ENCODE data around the gene ARHGEF3. TPM values are rescaled to one million over a fixed set of nuclear protein-coding genes. Genes with fewer than 3 reads are reported as not detected.

The ARHGEF3 gene, protein sequence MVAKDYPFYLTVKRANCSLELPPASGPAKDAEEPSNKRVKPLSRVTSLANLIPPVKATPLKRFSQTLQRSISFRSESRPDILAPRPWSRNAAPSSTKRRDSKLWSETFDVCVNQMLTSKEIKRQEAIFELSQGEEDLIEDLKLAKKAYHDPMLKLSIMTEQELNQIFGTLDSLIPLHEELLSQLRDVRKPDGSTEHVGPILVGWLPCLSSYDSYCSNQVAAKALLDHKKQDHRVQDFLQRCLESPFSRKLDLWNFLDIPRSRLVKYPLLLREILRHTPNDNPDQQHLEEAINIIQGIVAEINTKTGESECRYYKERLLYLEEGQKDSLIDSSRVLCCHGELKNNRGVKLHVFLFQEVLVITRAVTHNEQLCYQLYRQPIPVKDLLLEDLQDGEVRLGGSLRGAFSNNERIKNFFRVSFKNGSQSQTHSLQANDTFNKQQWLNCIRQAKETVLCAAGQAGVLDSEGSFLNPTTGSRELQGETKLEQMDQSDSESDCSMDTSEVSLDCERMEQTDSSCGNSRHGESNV
- 10 to 100 TPM; 81.2 to 88.2 TPM for total RNA-seq

DNA sequence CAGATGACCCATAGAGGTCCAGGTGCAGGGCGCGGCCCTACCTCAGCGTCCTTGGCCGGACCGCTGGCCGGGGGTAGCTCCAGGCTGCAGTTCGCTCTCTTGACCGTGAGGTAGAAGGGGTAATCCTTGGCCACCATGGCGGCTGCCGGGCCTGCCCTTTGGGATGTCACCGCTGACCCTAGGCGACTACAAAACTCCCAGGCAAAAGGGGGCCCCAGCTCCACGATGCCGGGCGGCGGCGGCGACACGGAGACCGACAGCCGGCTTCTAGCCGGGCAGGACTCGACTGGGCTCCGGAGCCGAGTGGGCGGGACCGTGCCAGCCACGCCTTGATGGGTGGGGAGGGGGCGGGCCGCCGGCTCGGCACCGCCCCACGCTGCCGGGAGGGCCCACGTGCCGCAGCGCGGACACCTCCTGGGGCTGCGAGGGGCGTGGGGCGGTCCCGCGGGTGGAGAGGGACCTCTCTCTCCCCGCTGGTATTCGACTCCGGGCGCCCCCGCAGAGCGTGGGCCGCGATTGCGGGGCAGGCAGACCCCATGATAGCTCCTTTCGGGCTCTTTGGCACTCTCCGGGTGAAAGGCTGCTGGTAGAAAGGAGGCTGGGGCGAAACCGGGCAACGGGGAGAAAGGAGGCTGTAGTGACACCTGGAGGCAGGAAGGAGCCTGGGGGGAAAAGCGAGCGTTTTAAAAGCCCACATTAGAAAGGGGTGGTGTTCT lies at the start of gene ARHGEF3:
TSS of gene ARHGEF3 (minus strand) at position 288 of the 716 bp plus-strand sequence. CDS start at position 137, 151 bp downstream.
- H3K4me1 Mint-ChIP-seq = peaks cover 34% of the 10 kb centered on the region
- peak; percentile 87 for DNase-seq
- H3K27me3 Mint-ChIP-seq = no peaks in the 10 kb centered on the region
- H3K27ac Mint-ChIP-seq = peak within 1 kb of the TSS; percentile 91
- peak within 1 kb of the TSS; percentile 92 for H3K4me3 Mint-ChIP-seq
- peaks cover 27% of the 10 kb centered on the region for H3K36me3 Mint-ChIP-seq
- no peaks in the 10 kb centered on the region for H3K9me3 Mint-ChIP-seq

GRCh38 chr3:56849698-56850097 lies 47.9 kb upstream of the ARHGEF3 start:
- DNase-seq = no peak
- H3K9me3 Mint-ChIP-seq = peaks cover 7% of the 10 kb centered on the region
- H3K27me3 Mint-ChIP-seq = no peaks in the 10 kb centered on the region
- peaks cover 22% of the 10 kb centered on the region for H3K36me3 Mint-ChIP-seq
- no peak overlapping the region for H3K27ac Mint-ChIP-seq
- no peak overlapping the region for H3K4me3 Mint-ChIP-seq
- peaks cover 26% of the 10 kb centered on the region for H3K4me1 Mint-ChIP-seq

GRCh38 chr3:56845505-56845904 lies 43.8 kb upstream of the ARHGEF3 start:
- H3K9me3 Mint-ChIP-seq = peaks cover 5% of the 10 kb centered on the region
- H3K27ac Mint-ChIP-seq = no peak overlapping the region
- no peak overlapping the region for H3K4me3 Mint-ChIP-seq
- H3K27me3 Mint-ChIP-seq = no peaks in the 10 kb centered on the region
- peaks cover 21% of the 10 kb centered on the region for H3K36me3 Mint-ChIP-seq
- peaks cover 17% of the 10 kb centered on the region for H3K4me1 Mint-ChIP-seq
- no peak for DNase-seq

- Mint-ChIP-seq H3K4me1 (peaks cover 22% of the 10 kb centered on the region), H3K36me3 (peaks cover 25% of the 10 kb centered on the region), H3K9me3 (peaks cover 5% of the 10 kb centered on the region), H3K27me3 (no peaks in the 10 kb centered on the region), H3K4me3 (no peak overlapping the region), H3K27ac (no peak overlapping the region)
- no peak for DNase-seq
Observed at GRCh38 chr3:56844536-56844935, 42.8 kb upstream of the ARHGEF3 start.

DNA sequence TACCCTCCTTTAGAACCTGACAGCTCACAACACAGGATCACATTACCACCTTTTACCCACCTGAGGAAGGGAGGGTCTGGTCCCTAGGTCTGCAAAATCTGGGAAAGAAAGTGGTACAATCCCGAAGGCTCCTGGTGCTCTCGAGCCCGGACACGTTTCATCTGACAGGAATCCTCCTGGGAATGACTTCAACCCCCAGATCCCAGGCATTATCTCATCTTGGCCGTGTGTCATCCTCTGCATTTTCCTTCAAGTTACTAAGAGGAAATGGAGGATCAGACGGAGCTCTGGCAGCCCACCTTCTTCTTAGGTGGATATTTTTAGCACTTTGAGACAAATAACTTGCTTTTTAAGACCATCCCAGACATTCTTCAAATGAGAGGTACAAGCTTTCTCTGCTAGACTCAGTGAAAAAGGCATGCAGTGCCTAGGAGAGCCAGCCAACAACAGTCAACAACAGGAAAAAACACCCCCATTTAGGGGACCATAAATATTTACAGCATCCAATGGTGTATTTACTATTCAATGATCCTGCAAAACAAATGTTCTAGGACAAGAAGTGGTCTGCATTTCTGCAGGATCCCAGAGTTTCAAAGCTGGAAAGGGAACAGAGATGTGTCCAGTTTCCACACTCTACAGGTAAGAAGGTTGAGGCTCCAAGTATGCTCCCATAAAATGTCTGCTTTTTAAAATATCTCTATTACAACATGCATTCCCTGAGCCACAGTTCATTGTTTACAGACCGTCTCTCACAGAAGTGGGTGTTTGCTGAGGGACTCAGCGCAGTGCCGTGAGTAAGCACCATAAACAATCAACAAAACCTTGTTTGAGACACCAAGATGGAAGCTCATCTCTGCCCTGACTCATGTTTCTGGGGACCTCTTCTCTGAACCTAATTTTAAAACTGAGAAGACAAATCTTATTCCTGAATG lies 38.3 kb upstream of the ARHGEF3 start:
- H3K27ac Mint-ChIP-seq = no peak overlapping the region
- no peaks in the 10 kb centered on the region for H3K27me3 Mint-ChIP-seq
- no peak for DNase-seq
- no peak overlapping the region for H3K4me3 Mint-ChIP-seq
- H3K4me1 Mint-ChIP-seq = peaks cover 37% of the 10 kb centered on the region
- H3K36me3 Mint-ChIP-seq = peaks cover 24% of the 10 kb centered on the region
- peaks cover 1% of the 10 kb centered on the region for H3K9me3 Mint-ChIP-seq

DNA sequence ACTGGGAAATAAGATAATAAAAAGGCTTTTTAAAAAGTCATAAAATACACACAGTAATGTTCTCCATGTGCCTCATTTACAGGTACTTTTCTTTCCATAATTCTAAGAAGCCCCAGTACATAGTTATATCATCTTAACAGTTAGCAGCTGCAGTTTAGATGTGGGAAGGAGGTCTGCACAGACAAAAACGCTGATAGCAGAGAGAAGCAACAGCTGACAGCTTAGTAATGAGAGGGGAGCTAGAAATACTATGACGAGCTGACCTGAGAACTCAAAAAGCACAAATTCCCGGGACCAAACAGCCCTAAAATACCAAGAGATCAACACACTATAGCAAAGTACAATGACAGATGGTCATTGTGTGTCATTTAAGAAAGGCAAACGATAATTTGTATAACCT lies 36.7 kb upstream of the ARHGEF3 start:
- Mint-ChIP-seq H3K4me1 (peaks cover 37% of the 10 kb centered on the region), H3K9me3 (peaks cover 1% of the 10 kb centered on the region), H3K27me3 (no peaks in the 10 kb centered on the region), H3K27ac (peak overlapping the region; percentile 22), H3K36me3 (peaks cover 18% of the 10 kb centered on the region), H3K4me3 (no peak overlapping the region)
- no peak for DNase-seq

- Mint-ChIP-seq H3K36me3 (peaks cover 17% of the 10 kb centered on the region), H3K9me3 (peaks cover 1% of the 10 kb centered on the region), H3K4me3 (no peak overlapping the region), H3K4me1 (peaks cover 43% of the 10 kb centered on the region), H3K27me3 (no peaks in the 10 kb centered on the region), H3K27ac (no peak overlapping the region)
- no peak for DNase-seq
Observed at GRCh38 chr3:56837196-56837955, 35.6 kb upstream of the ARHGEF3 start.

DNA sequence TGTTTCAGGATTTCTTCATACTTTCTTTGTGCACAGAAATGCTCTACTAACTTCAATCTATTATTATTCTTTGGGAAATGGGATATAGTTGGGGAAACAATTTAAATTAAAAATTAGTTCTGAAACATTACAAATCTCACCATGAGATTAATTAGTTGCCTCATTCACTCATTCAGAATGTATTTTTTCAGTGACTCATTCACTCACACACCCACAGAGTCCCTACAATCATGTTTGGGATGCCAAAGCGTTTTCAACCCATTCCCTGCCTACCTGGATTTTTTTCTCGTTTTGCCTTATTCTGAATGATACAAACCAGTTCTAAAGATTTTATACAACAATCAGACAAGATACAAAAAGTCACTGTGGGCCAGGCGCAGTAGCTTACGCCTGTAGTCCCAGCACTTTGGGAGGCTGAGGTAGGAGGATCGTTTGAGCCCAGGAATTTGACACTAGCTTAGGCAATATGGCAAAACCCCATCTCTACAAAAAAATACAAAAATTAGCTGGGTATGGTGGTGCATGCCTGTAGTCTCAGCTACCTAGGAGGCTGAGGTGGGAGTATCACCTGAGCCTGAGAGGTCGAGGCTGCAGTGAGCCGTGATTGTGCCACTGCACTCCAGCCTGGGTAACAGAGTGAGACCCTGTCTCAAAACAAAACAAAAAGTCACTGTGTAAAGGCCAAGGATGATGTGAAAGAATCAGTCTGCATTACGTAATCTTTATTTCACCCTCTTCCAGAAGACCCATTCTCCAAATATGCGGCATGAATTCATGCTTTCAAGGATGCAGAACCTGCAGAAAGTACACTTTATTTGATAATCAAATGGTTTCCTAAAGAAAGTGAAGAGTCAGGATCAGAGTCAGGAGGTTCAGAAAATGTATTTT lies 34.8 kb upstream of the ARHGEF3 start:
- no peak overlapping the region for H3K27ac Mint-ChIP-seq
- peaks cover 16% of the 10 kb centered on the region for H3K36me3 Mint-ChIP-seq
- no peaks in the 10 kb centered on the region for H3K27me3 Mint-ChIP-seq
- H3K9me3 Mint-ChIP-seq = peaks cover 1% of the 10 kb centered on the region
- no peak for DNase-seq
- H3K4me1 Mint-ChIP-seq = peaks cover 43% of the 10 kb centered on the region
- no peak overlapping the region for H3K4me3 Mint-ChIP-seq

DNA sequence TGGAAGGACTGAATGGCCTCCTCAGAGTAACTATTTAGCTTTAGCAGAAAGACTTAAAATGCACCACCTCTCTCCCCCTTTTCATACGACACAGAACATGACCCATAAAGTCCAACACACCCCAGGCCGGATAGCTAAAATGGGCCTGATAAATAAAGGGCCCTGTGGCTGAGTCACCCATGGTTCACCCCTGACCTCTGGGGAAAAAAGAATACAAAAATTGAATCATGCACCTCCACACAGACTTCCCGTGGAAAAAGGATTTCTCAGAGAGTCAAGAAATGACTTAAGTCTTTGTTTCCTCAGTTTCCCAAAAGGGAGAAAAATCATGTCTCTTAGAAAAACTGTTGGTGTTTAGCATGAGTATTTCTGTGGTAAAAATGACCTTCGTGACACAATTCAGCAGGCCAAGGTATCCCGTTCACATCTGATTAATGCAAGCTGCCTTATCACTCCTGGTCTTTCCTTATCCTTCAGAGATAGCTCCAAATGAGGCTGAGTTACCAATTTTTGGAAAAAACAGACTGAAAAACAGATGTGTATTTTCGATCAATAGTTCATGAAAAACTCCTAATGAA lies 34.0 kb upstream of the ARHGEF3 start:
- H3K36me3 Mint-ChIP-seq = peaks cover 15% of the 10 kb centered on the region
- H3K27ac Mint-ChIP-seq = no peak overlapping the region
- H3K9me3 Mint-ChIP-seq = peaks cover 1% of the 10 kb centered on the region
- peaks cover 39% of the 10 kb centered on the region for H3K4me1 Mint-ChIP-seq
- DNase-seq = no peak
- H3K4me3 Mint-ChIP-seq = no peak overlapping the region
- H3K27me3 Mint-ChIP-seq = no peaks in the 10 kb centered on the region

DNA sequence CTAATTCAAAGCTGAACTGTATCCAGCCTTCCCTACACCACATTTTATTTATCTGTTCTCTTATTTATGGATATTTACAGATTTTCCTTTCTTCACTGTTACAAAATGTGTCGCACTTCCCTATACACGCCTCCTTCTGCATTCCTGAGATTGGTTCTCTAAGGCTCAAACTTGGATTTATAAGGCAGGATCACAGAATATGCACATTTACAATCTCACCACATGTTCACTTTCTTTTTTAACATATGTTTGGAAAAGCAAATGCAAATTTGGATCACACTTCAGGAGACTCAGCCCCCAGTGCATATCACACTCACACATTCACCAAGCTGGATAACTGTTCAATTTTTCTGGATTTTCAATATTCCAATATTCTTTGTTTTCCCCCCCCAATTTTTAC lies 31.8 kb upstream of the ARHGEF3 start:
- H3K9me3 Mint-ChIP-seq = peaks cover 1% of the 10 kb centered on the region
- no peaks in the 10 kb centered on the region for H3K27me3 Mint-ChIP-seq
- no peak overlapping the region for H3K4me3 Mint-ChIP-seq
- no peak for DNase-seq
- H3K4me1 Mint-ChIP-seq = peaks cover 29% of the 10 kb centered on the region
- H3K36me3 Mint-ChIP-seq = peaks cover 11% of the 10 kb centered on the region
- no peak overlapping the region for H3K27ac Mint-ChIP-seq

DNA sequence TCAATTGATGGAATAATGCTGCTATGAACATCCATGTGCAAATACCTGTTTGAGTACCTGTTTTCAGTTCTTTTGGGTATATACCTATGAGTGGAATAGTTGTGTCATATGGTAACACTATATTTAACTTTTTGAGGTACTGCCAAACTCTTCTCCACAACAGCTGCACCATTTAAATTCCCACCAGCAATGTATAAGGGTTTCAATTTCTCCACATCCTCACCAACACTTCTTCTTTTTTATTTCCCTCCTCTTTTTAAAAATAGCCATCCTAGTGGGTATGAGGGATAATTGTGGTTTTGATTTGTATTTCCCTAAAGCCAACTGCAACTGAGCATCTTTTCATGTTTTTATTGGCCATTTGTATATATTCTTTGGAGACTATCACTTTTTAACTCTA lies 31.3 kb upstream of the ARHGEF3 start:
- no peak overlapping the region for H3K27ac Mint-ChIP-seq
- H3K27me3 Mint-ChIP-seq = no peaks in the 10 kb centered on the region
- no peak overlapping the region for H3K4me3 Mint-ChIP-seq
- peaks cover 9% of the 10 kb centered on the region for H3K36me3 Mint-ChIP-seq
- H3K9me3 Mint-ChIP-seq = peaks cover 1% of the 10 kb centered on the region
- no peak for DNase-seq
- H3K4me1 Mint-ChIP-seq = peaks cover 24% of the 10 kb centered on the region

- H3K27me3 Mint-ChIP-seq = no peaks in the 10 kb centered on the region
- H3K27ac Mint-ChIP-seq = no peak overlapping the region
- no peak overlapping the region for H3K4me3 Mint-ChIP-seq
- peaks cover 1% of the 10 kb centered on the region for H3K9me3 Mint-ChIP-seq
- peaks cover 4% of the 10 kb centered on the region for H3K36me3 Mint-ChIP-seq
- peaks cover 20% of the 10 kb centered on the region for H3K4me1 Mint-ChIP-seq
- DNase-seq = no peak
Observed at GRCh38 chr3:56831572-56831971, 29.8 kb upstream of the ARHGEF3 start.

GRCh38 chr3:56830884-56831283 lies 29.1 kb upstream of the ARHGEF3 start:
- Mint-ChIP-seq H3K9me3 (no peaks in the 10 kb centered on the region), H3K27ac (no peak overlapping the region), H3K36me3 (peaks cover 4% of the 10 kb centered on the region), H3K4me3 (no peak overlapping the region), H3K4me1 (peaks cover 20% of the 10 kb centered on the region), H3K27me3 (no peaks in the 10 kb centered on the region)
- no peak for DNase-seq
